Suprapubic skin (tissue), 4 donors: ENCODE data around the gene CCSAP. TPM values are rescaled to one million over a fixed set of nuclear protein-coding genes. Genes with fewer than 3 reads are reported as not detected.

ENCODE experiments used
- DNase-seq, 2 donors: peaks; one replicate each; pipeline ENCODE4 v3.0.0-alpha.2; 2019; ENCODE audit warnings: low spot score in 2 of 2
- H3K27ac ChIP-seq: fragments of 200-600 bp; sonication (generic); one replicate; pipeline ENCODE4 v1.5.1; 2019
- H3K27me3 ChIP-seq: fragments of 200-600 bp; sonication (generic); one replicate; pipeline ENCODE4 v1.5.1; 2019
- H3K36me3 ChIP-seq: fragments of 200-600 bp; sonication (generic); one replicate; pipeline ENCODE4 v1.5.1; 2019
- H3K4me1 ChIP-seq: fragments of 200-600 bp; sonication (generic); one replicate; pipeline ENCODE4 v1.5.1; 2019
- H3K4me3 ChIP-seq: fragments of 200-600 bp; sonication (generic); one replicate; pipeline ENCODE4 v1.5.1; 2019; ENCODE audit warnings: mild to moderate bottlenecking
- H3K9me3 ChIP-seq: fragments of 200-600 bp; sonication (generic); one replicate; pipeline ENCODE4 v1.5.1; 2019
- CTCF ChIP-seq, 2 donors: fragments of 200-600 bp in 1 of 2; fragments of 450-650 bp in 1 of 2; sonication (generic) in 1 of 2; IDR thresholded peaks; one replicate each; pipeline ENCODE4 v1.5.1; 2016 to 2019; ENCODE audit warnings: antibody characterized with exemption in 2 of 2, mild to moderate bottlenecking in 1 of 2, moderate library complexity in 1 of 2
- EP300 ChIP-seq: sonication (generic); formaldehyde crosslinking; IDR thresholded peaks from one replicate; pipeline ENCODE4 v1.6.1; 2017; ENCODE audit warnings: antibody characterized with exemption
- POLR2A ChIP-seq, 2 donors: fragments of 450-650 bp; IDR thresholded peaks; one replicate each; pipeline ENCODE4 v1.6.1; 2017; ENCODE audit warnings: antibody characterized with exemption in 2 of 2, mild to moderate bottlenecking in 2 of 2, moderate library complexity in 2 of 2
- POLR2AphosphoS5 ChIP-seq, 3 donors: sonication (generic); formaldehyde crosslinking; IDR thresholded peaks; one replicate each; pipeline ENCODE4 v1.6.1; 2017; ENCODE audit warnings: antibody characterized with exemption in 3 of 3
- WGBS: methylation state at CpG from one replicate; pipeline ENCODE4 v1.1.5; 2018; 5-methylcytosine and 5-hydroxymethylcytosine counted together
- total RNA-seq, 4 donors: library from RNA; depleted of rRNA; stranded (reverse); fragments of >200 nt; gene quantifications; one replicate each; pipeline ENCODE4 v1.1.0, GENCODE V29; 2016

The CCSAP gene
- total RNA-seq, 4 donors from 2014 or later: 16.3 to 33.1 (median 16.8) TPM

DNA sequence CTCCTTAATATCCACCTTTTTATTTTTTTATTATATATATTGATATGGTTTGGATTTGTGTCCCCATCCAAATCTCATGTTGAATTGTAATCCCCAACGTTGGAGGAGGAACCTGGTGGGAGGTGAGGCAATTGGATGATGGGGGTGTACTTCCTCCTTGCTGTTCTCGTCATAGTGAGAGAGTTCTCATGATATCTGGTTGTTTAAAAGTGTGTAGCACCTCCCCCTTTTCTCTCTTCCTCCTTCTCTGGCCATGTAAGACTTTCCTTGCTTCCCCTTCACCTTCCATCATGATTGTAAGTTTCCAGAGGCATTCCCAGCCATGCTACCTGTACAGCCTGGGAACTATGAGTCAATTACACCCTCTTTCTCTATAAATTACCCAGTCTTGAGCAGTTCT is 22.7 kb upstream of the CCSAP start:
- no peak overlapping the region for H3K4me3 ChIP-seq
- H3K4me1 ChIP-seq: no peaks in the 10 kb centered on the region
- no peak overlapping the region for H3K27ac ChIP-seq
- H3K9me3 ChIP-seq: no peaks in the 10 kb centered on the region
- WGBS: 43% methylated on average over 2 of the region's 2 CpGs
- no peak for TF ChIP-seq POLR2AphosphoS5 (IDR thresholded peaks at IDR 0.05)
- no peaks in the 10 kb centered on the region for H3K36me3 ChIP-seq
- no peak for DNase-seq
- H3K27me3 ChIP-seq: peaks cover 37% of the 10 kb centered on the region

DNA sequence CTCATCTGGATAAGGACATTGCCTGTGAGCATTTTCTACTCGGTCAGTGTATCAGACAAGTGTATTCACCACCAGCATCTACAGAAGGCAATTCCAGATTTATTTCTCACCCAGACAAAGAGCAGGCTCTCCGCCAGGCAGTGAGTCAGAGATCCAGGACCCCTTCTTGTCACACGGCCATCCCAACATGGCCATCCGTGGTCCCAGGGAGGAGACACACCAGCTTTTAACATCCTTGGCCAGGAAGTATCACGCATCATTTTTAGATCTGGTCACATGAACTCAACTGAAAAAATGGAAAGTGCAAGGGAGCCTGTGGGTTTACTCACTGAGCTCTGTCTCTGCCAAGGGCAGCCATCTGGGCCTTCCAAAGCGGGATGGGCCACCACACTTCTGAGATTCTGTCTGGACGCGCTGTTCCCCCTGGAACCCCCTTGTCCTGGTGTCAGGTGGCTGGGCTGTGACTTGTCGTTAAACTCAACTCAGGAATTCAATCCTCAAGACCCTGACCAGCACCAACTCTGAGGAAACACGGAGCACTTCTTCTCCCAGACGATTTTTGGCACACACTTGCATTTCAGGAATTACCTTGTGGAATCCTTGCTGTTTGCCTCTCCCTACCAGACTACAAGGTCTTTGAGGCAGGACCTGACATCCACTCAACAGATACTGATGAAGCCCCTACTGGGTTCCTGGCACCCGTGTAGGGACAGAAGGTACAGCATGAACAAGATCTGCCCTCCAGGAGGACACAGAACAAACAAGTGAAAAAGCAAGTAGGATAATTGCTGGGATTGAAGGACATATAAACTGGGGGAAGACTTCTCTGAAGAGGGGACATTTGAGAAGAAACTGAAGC is 21.6 kb upstream of the CCSAP start:
- no peak for DNase-seq
- TF ChIP-seq POLR2A (IDR thresholded peaks at IDR 0.05) (no peak), POLR2AphosphoS5 (IDR thresholded peaks at IDR 0.05) (no peak), CTCF (IDR thresholded peaks at IDR 0.05) (no peak), EP300 (no peak)
- Histone ChIP-seq H3K4me3 (no peak overlapping the region), H3K27ac (no peak overlapping the region), H3K36me3 (no peaks in the 10 kb centered on the region), H3K4me1 (no peaks in the 10 kb centered on the region), H3K27me3 (peaks cover 39% of the 10 kb centered on the region), H3K9me3 (no peaks in the 10 kb centered on the region)
- WGBS: 73% methylated on average over 9 of the region's 12 CpGs

GRCh38 chr1:229363723-229364122 is 20.9 kb upstream of the CCSAP start:
- DNase-seq: no peak
- H3K4me1 ChIP-seq: no peaks in the 10 kb centered on the region
- WGBS: 80% methylated on average over 6 of the region's 6 CpGs
- no peaks in the 10 kb centered on the region for H3K9me3 ChIP-seq
- no peak overlapping the region for H3K4me3 ChIP-seq
- TF ChIP-seq POLR2A (IDR thresholded peaks at IDR 0.05) (no peak), CTCF (IDR thresholded peaks at IDR 0.05) (no peak), EP300 (no peak), POLR2AphosphoS5 (IDR thresholded peaks at IDR 0.05) (no peak)
- no peaks in the 10 kb centered on the region for H3K36me3 ChIP-seq
- H3K27me3 ChIP-seq: peaks cover 44% of the 10 kb centered on the region
- H3K27ac ChIP-seq: no peak overlapping the region

DNA sequence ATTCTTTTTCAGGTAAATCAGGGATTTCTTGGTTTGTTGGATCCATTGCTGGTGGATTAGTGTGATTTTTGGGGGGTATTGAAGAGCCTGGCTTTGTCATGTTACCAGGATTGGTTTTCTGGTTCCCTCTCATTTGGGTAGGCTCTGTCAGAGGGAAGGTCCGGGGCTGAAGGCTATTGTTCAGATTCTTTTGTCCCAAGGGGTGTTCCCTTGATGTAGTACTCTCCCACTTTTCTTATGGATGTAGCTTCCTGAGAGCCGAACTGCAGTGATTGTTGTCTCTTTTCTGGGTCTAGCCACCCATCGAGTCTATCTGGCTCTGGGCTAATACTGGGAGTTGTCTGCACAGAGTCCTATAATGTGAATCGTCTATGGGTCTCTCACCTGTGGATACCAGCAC is 17.6 kb upstream of the CCSAP start:
- DNase-seq: no peak
- no peak overlapping the region for H3K4me3 ChIP-seq
- peaks cover 48% of the 10 kb centered on the region for H3K27me3 ChIP-seq
- no peak for TF ChIP-seq POLR2A (IDR thresholded peaks at IDR 0.05)
- no peak for TF ChIP-seq CTCF (IDR thresholded peaks at IDR 0.05)
- TF ChIP-seq EP300: no peak
- TF ChIP-seq POLR2AphosphoS5 (IDR thresholded peaks at IDR 0.05): no peak
- H3K36me3 ChIP-seq: no peaks in the 10 kb centered on the region
- H3K9me3 ChIP-seq: no peaks in the 10 kb centered on the region
- H3K27ac ChIP-seq: no peak overlapping the region
- 51% methylated on average over 4 of the region's 4 CpGs for WGBS
- H3K4me1 ChIP-seq: no peaks in the 10 kb centered on the region

DNA sequence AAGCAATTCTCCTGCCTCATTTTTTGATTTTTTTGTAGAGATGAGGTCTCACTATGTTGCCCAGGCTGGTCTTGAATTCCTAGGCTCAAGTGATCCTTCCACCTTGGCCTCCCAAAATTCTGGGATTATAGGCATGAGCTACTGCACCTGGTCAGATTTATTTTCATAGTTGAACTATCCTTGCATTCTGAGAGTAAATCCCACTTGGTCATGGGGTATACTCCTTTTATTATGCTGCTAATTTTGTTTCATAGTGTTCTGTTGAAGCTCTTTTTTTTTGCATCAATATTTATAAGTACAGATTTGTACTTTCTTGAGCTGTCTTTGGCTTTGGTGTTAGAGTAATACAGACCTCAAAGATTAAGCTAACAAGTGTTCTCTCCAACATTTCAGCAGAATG is 12.8 kb upstream of the CCSAP start:
- H3K27ac ChIP-seq: no peak overlapping the region
- no peak for TF ChIP-seq EP300
- no peak for TF ChIP-seq POLR2A (IDR thresholded peaks at IDR 0.05)
- TF ChIP-seq CTCF (IDR thresholded peaks at IDR 0.05): no peak
- no peak for TF ChIP-seq POLR2AphosphoS5 (IDR thresholded peaks at IDR 0.05)
- peaks cover 6% of the 10 kb centered on the region for H3K9me3 ChIP-seq
- no peak for DNase-seq
- H3K27me3 ChIP-seq: peaks cover 20% of the 10 kb centered on the region
- no peaks in the 10 kb centered on the region for H3K4me1 ChIP-seq
- no peaks in the 10 kb centered on the region for H3K36me3 ChIP-seq
- H3K4me3 ChIP-seq: no peak overlapping the region
